Activated CD4-positive, alpha-beta T cell treated with anti-CD3 and anti-CD28 coated beads, Interleukin-2, amount 50 U/mL, for 4 hours (primary cell): Measurements from ENCODE around the gene PCDHGC4.

ENCODE experiments used
- DNase-seq, 2 experiments: peaks; one replicate each; pipeline ENCODE4 v3.0.0-alpha.2; 2020

Gene PCDHGC4

DNA sequence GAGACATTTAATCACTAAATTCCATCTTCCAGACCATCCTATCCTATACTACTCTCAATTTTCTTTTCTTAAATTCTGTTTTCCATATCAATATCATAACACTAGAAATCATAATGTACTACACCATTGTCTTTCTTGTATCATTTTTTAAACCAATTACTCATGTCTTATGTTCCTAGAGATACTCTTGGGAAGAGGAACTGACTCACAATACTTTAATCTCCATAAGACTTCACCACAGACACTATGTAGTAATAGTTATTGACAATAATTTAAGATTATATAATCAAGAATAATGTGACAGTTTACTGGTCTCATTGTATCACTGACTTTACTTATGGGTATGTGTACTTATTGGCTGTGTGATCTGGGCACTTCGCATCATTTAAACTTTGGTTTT, 47.9 kb downstream of the PCDHGC4 start:
- DNase-seq = no peak

DNA sequence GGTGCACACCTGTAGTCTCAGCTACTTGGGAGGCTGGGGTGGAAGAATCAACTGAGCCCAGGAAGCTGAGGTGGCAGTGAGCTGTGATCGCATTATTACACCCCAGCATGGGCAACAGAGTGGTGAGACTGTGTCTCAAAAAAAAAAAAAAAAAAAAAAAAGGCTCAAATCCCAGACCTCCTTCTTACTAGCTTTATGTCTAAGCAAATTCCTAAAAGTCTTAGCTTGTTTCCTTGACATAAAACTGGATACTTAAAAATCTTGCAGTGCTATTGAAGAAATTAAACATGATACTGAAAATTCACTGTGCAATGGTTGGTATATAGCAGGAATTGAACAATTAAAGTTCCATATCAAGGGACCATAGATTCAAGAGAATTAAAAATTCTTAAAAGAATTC, 49.1 kb downstream of the PCDHGC4 start:
- no peak for DNase-seq

DNA sequence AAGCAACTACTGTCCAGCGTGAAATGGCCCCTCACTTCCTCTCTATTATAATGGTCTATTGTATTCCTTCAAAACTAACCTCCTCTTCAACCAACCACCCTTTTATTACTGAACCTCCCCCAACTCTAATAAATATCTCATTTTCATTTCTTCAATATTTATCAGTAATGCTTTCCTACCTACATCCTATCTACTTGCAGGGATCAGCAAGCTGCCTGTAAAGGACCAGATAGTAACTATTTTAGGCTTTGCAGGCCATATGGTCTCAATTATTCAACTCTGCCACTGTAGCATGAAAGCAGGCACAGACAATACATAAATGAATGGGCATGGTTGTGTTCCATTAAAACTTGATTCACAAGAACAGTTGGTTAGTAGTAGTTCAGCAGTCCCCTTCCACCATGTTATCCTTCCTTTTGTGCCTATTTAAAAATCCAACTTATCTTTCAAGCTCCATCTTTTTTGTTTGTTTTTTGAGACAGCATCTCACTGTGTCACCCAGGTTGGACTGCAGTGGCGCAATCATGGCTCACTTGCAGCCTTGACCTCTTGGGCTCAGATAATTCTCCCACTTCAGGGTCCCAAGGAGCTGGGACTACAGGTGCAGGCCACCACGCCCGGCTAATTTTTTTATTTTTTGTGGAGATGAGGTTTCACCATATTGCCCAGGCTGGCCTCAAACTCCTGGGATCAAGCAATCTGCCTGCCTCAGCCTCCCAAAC, 49.8 kb downstream of the PCDHGC4 start:
- DNase-seq = no peak
